NCI-H2171 (cell line): ENCODE data around the gene RNF168.
"Not testable (repeated sequence)": the region's sequence is repeated elsewhere in the genome, so short reads cannot be mapped to it uniquely, and the experiment has no call there.

Source experiments
- DNase-seq: peaks from one replicate; lab custom pipeline; 2025; lab: John Stamatoyannopoulos, UW

The RNF168 gene

DNA sequence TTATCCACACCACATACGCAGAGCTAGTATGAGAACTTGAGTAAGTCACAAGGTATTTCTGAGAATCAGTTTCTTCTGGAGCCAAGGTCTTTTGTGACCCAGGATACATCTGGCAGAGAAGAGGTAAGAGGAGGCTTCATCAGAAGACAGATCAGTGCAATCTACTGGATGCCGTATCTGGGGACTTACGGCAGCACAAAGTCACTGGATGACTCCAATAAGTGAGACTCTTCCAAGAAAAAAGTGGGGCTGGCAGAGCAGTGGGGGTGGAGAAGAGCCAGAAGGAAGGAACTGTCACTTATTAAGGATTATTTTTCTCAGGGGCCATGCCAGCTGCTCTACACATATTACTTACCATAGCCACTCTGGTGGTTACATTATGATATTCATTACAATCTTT, 39.8 kb downstream of the RNF168 start:
- no peak for DNase-seq

GRCh38 chr3:196463478-196463756, 40.2 kb downstream of the RNF168 start:
- DNase-seq = no peak

- not testable (repeated sequence) for DNase-seq
Observed at GRCh38 chr3:196462680-196463477, 40.7 kb downstream of the RNF168 start.

GRCh38 chr3:196458063-196458462, 45.5 kb downstream of the RNF168 start:
- no peak for DNase-seq

GRCh38 chr3:196457470-196457869, 46.1 kb downstream of the RNF168 start:
- DNase-seq = not testable (repeated sequence)

DNA sequence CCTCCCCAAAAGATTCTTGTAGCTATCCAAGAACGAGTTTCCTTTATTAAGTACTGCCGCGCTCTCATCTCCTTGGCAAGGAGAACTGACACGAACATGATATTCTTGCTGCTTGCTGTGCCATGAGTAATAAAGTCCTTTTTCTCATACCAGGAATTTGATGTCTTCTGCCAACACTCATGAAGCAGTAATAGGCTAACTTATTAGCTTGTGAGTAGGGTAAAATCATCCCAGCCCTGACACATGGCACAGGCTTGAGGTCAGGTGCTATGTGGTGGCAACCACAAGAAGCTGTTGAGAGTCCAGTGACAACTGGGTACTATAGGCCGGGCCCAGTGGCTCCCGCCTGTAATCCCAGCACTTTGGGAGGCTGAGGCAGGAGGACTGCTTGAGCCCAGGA, 48.6 kb downstream of the RNF168 start:
- DNase-seq = no peak

DNA sequence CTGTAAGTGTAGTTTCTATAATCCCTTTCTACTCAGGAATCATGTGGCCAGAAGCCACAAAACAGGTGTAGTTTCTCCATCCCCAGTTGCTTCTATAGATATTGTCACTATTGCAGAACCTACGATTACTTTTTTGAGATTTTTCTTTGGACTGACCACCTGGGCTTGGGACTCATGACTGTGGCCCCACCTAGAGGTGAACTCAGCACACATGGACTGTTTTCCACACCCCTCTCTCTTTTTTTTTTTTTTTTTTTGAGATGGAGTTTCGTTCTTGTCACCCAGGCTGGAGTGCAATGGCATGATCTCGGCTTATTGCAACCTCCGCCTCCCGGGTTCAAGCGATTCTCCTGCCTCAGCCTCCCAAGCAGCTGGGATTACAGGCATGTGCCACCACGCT, 58.2 kb downstream of the RNF168 start:
- DNase-seq = not testable (repeated sequence)

DNA sequence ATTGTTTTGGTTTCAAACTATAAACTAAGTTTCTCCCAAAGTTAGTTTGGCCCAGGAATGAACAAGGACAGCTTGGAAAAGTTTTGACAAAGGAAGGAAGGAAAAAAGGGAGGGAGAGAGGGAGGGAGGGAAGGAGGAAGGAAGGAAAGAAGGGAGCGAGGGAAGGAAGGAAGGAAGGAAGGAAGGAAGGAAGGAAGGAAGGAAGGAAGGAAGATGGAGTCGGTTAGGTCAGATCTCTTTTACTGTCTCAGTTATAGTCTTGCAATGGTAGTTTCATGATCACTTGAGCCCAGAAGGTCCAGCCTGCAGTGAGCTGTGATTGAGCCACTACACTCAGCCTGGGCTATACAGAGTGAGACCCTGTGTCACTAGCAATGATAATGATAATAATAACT, 59.1 kb downstream of the RNF168 start:
- DNase-seq = no peak

DNA sequence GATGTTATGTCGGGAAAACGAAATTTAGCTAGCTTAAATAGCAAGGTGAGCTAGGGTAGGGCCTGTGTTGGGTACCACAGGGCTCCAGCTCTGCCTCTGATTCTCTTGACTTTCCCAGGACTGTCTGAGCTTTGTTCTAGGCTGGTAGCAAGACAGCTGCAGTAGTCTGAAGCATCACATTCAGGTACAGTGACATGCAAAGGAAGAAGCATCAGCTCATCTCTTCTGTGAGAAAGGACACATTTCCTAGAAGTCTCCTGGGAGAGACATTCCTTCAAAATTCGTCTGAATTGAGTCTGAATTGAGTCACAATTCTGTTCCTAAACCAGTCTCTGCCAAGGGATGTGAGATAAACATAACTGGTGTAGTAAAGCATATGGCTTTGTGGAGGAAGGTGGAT, 62.9 kb downstream of the RNF168 start:
- no peak for DNase-seq

DNA sequence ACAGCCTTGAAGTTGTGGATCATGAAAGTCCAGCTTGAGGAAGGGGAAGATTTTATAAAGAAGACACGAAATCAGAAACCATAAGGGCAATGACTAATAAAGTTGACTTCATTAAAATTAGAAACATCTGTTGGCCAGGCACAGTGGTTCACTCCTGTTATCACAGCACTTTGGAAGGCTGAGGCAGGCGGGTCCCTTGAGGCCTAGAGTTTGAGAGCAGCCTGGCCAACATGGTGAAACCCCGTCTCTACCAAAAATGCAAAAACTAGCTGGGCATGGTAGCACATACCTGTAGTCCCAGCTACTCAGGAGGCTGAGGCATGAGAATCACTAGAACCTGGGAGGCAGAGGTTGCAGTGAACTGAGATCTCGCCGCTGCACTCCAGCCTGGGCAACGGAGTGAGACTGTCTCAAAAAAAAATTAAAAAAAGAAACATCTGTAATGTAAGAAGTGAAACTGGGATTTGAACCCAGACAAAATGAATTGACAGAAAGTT, 63.5 kb downstream of the RNF168 start:
- no peak for DNase-seq

DNA sequence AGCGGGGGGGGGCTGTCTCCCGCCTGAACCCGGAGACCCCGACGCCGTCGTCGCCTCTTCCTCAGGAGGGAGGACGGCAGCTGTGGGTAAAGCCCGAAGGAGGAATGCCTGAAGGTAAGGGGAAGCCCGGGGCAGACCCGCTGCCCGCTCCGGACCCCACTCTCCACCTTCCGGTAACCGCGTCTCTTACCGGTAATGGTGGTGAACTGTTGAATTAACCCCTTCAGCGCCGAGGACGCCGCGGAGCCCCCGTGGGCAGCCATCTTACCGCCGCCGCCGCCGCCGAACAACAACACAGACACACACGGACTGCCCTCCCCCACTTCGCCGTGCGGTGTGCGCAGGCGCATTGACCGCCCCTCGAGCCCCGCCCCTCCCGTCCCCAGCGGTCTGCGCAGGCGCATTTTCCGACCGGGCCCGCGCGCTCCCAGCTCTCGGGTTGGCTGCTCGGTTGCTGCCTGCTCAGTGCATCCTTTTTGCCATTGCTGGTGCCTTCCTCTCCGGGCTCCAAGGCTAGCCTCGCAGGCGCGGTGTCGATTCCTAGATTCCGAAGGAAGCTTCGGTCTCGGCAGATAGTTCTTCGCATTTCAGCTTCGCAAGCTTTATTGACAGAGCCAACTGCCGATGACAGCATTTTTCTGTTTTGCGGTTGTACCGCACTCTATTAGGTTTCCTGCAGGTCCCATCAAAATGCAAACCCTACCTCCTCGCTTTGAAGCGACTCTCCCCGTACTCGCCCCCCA, 71.3 kb downstream of the RNF168 start, which contains the start of gene UBXN7:
UBXN7 (minus strand) TSS at position 291 of the 743 bp plus-strand sequence; CDS start at position 263, 28 bp downstream.
- DNase-seq = peak; percentile 89

DNA sequence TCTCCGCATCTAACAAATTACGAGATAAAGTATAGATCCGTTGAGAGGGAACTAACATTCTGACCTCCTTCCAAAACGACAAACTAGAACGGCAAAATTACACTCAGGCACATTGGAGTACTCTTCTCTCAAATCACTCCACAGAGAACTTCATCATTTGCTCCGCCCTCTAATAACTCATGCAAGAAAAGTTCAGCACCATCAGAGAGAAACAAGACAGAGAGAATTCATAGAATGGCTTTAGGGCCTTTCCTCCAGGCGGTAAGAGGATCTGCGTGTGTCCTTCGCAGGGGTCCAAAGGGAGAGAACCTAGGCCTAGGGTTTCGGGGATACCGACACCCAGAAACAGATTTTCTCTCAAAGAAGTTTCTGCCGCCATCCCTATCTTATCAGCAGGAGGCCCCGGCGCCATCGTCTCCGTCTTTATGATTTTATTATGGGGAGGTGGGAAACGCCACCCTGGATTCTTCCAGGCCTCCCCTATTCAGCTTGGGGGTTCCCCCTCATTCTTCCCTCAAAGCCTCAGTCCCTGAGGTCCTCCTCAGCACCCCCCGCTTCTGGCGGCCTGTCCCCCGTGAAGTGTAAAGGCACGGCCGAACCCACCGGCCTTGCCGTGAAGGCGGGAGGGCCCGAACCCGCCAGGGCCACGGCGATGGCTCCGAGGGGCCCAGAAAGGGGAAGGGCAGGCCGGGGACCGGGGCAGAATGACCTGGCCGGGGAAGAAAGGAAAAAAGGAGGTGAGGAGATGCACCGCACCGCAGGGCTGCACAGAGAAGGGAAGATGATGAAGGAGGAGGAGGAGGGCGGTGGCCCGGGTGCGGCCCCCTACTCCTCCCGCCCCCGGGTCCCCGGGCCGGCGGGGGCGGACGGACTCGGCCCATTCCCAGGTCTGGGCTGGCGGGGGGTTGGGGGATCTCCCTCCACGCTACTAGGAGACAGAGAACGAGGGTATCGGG, 72.1 kb downstream of the RNF168 start:
- DNase-seq = peak; percentile 27

DNA sequence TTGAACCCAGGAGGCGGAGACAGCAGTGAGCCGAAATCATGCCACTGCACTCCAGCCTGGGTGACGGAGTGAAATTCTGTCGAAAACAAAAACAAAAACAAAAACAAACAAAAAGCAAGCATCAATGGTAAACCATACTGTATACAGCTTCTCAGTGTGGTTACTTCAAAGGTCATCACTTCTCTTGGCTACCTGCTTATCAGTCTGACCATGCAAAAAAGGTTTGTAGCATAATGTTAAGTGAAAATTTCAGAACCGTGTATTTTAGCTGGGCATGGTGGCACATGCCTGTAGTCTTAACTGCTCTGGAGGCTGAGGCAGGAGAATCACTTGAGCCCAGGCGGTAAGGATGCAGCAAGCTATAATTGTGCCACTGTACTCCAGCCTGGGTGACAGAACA, 75.5 kb downstream of the RNF168 start:
- DNase-seq = no peak

GRCh38 chr3:196424421-196424820, 79.1 kb downstream of the RNF168 start:
- DNase-seq = not testable (repeated sequence)

DNA sequence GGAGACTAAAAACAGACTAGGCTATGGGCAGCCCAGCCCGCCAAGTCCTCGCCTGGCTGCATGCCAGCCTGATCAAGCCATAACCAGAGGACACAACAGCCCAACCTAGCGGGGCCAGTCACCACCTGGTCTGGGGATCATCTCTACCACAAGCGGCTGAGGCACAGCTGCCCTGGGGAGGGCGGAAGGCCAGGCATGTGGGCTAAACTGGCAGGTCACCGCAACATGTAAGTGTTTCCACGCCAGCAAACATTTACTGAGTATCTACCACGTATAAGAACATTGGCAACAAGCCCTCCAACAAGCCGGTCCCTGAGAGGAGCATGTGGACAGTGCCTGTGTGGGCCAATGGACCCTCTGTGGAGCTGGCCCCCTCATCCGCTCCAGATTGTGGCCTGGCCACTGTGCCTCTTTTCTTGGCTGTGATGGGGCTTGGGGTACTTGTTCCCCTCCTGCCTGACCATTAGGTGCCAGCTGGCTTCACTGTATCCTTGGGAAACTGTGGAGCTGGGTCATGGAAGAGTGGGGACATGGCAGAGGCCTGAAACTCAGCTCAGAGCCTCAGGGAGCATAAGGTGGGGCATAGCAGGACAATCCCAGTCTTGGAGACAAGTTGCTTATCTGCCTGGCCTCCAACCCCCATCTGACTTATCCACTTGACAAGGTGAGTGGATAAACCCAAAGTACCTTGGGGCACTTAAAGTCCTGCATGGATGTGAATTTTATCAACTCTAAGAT, 80.4 kb downstream of the RNF168 start:
- DNase-seq = no peak

GRCh38 chr3:196421668-196422067, 81.9 kb downstream of the RNF168 start:
- not testable (repeated sequence) for DNase-seq

DNA sequence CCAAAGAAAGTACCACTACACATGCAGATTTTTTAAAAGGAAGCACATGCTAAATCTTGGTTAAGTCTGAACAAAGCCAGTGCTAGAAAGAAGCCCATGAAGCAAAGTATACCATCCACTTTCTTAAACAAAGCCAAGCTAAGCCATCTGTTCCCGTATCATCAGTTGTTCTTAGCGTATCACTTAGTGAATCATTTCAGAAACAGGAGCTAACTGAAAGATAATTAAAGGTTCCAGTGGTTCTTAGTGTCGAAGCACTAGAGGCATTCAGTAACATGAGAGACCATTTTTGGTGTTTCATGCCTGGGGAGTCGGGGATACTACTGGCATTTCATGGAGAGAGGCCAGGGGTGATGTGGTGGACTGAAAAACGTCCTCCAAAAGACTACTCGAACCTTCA, 84.2 kb downstream of the RNF168 start:
- DNase-seq = no peak
